Measurements from ENCODE around the gene AVL9. TPM values are rescaled to one million over a fixed set of nuclear protein-coding genes. Genes with fewer than 3 reads are reported as not detected.

Gene AVL9
- total RNA-seq, 2 donors from 2014 or later = 41.8 to 49.7 TPM

DNA sequence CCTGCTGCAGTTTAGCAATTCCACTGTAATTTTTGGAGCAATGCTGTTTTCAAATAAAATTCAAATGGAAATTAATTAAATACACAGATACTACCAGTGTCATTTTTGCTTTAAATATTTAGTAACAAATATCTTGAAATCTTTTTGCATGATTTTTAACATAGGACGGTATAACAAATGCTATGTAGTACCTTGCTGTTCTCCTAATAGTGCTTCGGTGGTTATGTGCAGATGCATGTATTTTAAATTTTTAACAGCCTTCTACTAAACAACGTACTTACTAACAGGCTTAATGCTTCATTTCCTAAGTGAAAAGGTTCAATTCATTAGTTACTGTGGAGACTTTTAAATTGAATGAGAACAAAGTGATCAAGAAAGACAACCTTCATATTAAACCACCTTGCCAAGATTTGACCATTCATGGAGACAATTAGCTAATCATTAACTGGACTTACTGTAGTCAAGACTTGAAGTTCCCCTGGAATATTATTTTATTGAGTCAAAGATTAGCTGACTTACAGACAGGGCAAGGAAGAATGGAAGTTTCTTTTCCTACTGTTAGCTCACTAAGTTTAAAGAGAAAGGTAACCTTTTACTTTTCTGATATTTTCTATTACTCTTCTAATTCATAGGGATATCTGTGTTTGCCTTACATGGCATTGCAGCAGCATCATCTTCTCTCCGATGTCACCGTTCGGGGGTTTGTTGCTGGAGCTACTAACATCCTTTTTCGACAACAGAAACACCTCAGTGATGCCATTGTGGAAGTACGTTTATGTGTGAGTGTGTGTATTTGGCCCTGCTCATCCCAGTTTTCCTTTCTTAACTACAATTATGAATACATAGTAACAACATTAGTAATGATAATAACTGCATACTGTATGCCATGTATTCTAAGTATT is 74.3 kb downstream of the AVL9 start:
- DNase-seq (ENCODE audit: low spot score) = no peak
- no peaks in the 10 kb centered on the region for H3K4me1 Mint-ChIP-seq (ENCODE audit: low read depth in 2 of 2)
- no peaks in the 10 kb centered on the region for H3K9me3 Mint-ChIP-seq
- no peak overlapping the region for H3K4me3 Mint-ChIP-seq
- ATAC-seq = no peak
- no peaks in the 10 kb centered on the region for H3K27me3 Mint-ChIP-seq
- H3K27ac Mint-ChIP-seq = no peak overlapping the region
- no peaks in the 10 kb centered on the region for H3K36me3 Mint-ChIP-seq

GRCh38 chr7:32573110-32573687 is 77.9 kb downstream of the AVL9 start:
- peaks cover 12% of the 10 kb centered on the region for H3K36me3 Mint-ChIP-seq
- no peaks in the 10 kb centered on the region for H3K27me3 Mint-ChIP-seq
- ATAC-seq = no peak
- H3K4me1 Mint-ChIP-seq (ENCODE audit: low read depth in 2 of 2) = no peaks in the 10 kb centered on the region
- no peak overlapping the region for H3K4me3 Mint-ChIP-seq
- no peak overlapping the region for H3K27ac Mint-ChIP-seq
- no peaks in the 10 kb centered on the region for H3K9me3 Mint-ChIP-seq
- no peak for DNase-seq (ENCODE audit: low spot score)

GRCh38 chr7:32574626-32575025 is 79.3 kb downstream of the AVL9 start:
- DNase-seq (ENCODE audit: low spot score) = no peak

DNA sequence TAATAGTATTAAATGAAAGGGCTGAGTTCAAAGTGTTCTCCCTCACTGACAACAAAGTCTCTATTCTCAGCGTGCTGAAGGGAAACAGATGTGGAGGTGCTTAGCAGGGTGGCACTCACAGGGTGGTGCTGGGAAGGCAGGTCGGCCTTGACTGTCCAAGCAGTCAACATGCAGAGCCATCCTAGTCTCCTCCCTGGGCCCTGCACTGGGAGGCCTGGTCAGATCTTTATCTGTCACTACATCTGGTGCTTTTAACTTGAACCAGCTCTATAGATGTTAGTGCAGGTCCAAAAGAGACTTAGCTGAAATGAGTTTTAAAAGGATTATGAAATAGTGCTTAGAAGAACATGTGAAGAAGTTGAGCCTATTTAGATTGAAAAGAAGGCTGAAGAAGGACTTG is 82.1 kb downstream of the AVL9 start:
- peak overlapping the region in 1 of 2 donors; percentile 22 for H3K27ac Mint-ChIP-seq
- no peak for ATAC-seq
- H3K4me1 Mint-ChIP-seq (ENCODE audit: low read depth in 2 of 2) = no peaks in the 10 kb centered on the region
- H3K4me3 Mint-ChIP-seq = no peak overlapping the region
- no peaks in the 10 kb centered on the region for H3K27me3 Mint-ChIP-seq
- no peak for DNase-seq (ENCODE audit: low spot score)
- H3K9me3 Mint-ChIP-seq = no peaks in the 10 kb centered on the region
- peaks cover 19% of the 10 kb centered on the region for H3K36me3 Mint-ChIP-seq

More at GRCh38 chr7:32574626-32575025, 79.3 kb downstream of the AVL9 start:
- Mint-ChIP-seq H3K4me3 (no peak overlapping the region), H3K36me3 (peaks cover 12% of the 10 kb centered on the region), H3K27me3 (no peaks in the 10 kb centered on the region), H3K9me3 (no peaks in the 10 kb centered on the region), H3K4me1 (ENCODE audit: low read depth in 2 of 2) (no peaks in the 10 kb centered on the region), H3K27ac (no peak overlapping the region)
- ATAC-seq = no peak

GRCh38 chr7:32579776-32580175 is 84.5 kb downstream of the AVL9 start:
- ATAC-seq (no peak), DNase-seq (ENCODE audit: low spot score) (no peak)
- no peaks in the 10 kb centered on the region for H3K27me3 Mint-ChIP-seq
- H3K27ac Mint-ChIP-seq = no peak overlapping the region
- H3K36me3 Mint-ChIP-seq = peaks cover 19% of the 10 kb centered on the region
- no peak overlapping the region for H3K4me3 Mint-ChIP-seq
- no peaks in the 10 kb centered on the region for H3K9me3 Mint-ChIP-seq
- H3K4me1 Mint-ChIP-seq (ENCODE audit: low read depth in 2 of 2) = no peaks in the 10 kb centered on the region

DNA sequence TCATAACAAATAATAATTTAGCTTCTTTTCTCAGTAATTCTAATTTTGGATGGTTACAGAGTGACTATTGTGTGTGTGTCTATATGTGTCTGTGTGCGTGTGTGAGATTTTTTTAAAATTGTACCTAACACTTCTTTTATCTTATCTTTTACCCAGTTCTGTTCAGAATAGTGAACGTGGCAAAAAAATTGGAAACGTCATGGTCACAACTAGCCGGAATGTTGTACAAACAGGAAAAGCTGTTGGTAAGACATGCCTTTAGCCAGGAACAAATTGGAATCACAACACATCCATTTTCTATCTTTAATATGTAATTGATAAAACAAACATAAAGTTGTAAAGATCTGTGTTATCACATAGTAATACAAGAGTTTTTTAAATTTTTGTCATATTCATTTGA is 85.4 kb downstream of the AVL9 start:
- peaks cover 19% of the 10 kb centered on the region for H3K36me3 Mint-ChIP-seq
- no peak for ATAC-seq

DNA sequence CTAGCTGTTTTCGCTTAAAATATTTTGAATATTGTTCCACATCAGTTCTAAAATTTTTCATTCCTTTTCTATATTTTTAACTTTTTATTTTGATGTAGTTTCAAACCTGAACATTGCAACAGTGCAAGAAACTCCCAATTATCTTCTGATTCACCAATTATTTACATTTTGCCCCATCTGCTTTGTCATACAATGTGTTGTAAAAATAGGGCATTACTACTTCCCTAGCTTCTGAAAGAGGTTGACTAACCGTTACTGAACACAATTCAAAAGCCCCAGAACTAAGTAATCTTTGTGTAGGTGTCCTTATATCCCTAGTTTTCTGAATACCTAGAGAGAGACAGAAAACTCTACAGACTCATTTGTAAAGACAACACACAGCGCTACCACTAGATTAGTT is 86.7 kb downstream of the AVL9 start:
- Mint-ChIP-seq H3K9me3 (no peaks in the 10 kb centered on the region), H3K36me3 (peaks cover 18% of the 10 kb centered on the region), H3K27ac (no peak overlapping the region)

More for the DNA sequence above, 85.4 kb downstream of the AVL9 start:
- H3K4me3 Mint-ChIP-seq = no peak overlapping the region
- peak overlapping the region in 1 of 2 donors; percentile 12 for H3K27ac Mint-ChIP-seq
- H3K9me3 Mint-ChIP-seq = no peaks in the 10 kb centered on the region
- H3K27me3 Mint-ChIP-seq = no peaks in the 10 kb centered on the region
- no peak for DNase-seq (ENCODE audit: low spot score)
- H3K4me1 Mint-ChIP-seq (ENCODE audit: low read depth in 2 of 2) = no peaks in the 10 kb centered on the region

GRCh38 chr7:32583791-32584190 is 88.5 kb downstream of the AVL9 start:
- Mint-ChIP-seq H3K4me3 (no peak overlapping the region), H3K27ac (no peak overlapping the region), H3K27me3 (no peaks in the 10 kb centered on the region), H3K4me1 (ENCODE audit: low read depth in 2 of 2) (peaks cover 0 to 3% of the 10 kb centered on the region in 2 donors), H3K9me3 (no peaks in the 10 kb centered on the region), H3K36me3 (peaks cover 12% of the 10 kb centered on the region)
- DNase-seq (ENCODE audit: low spot score) (no peak), ATAC-seq (no peak)

More for the DNA sequence above, 86.7 kb downstream of the AVL9 start:
- DNase-seq (ENCODE audit: low spot score) (no peak), ATAC-seq (no peak)
- H3K4me3 Mint-ChIP-seq = no peak overlapping the region
- H3K4me1 Mint-ChIP-seq (ENCODE audit: low read depth in 2 of 2) = no peaks in the 10 kb centered on the region
- H3K27me3 Mint-ChIP-seq = no peaks in the 10 kb centered on the region

DNA sequence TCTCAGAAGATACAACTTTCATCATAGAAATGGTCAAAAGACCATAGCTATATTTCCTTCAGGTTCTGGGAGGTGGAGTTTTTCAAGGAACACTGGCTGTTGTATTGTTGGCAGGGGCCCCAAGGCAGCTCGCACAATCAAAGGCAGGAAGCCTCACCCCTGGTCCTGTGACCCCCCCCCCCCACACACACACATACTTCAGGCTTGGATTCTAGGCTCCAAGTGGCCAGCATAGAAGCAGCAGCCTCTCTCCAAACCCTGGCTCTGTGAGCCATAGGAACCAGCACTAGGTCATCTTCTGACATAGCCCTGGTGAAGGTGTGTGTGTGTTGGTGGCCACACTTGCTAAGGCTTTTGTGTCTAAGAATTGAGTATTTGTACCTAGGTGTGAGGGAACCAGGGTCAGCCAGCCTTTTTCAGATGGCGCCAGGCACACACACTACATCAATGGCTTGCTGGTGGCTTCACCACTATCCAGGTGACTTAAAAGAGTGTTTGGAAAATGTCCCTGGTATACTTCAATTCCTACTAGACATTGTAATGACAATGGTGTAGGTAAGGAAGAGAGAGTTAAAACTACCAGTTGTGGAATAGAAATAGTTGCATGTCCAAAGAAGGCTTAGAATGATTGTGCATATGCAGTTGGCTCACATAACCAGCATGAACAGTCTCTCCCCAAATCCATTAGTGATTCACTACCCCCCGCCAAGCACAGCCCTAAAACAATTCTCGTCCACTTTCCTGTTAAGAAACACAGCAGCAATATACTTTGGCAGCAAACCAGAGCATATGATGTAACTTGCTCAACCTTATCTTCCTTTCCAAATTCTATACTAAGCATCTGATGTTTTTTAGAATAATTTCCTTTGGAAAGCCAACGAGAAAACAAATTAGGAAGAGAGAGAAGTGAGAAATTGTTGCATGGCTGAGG is 91.3 kb downstream of the AVL9 start:
- H3K4me1 Mint-ChIP-seq (ENCODE audit: low read depth in 2 of 2) = peaks cover 0 to 5% of the 10 kb centered on the region in 2 donors
- ATAC-seq (peak in 1 of 2 donors; percentile 7), DNase-seq (ENCODE audit: low spot score) (no peak)
- no peaks in the 10 kb centered on the region for H3K27me3 Mint-ChIP-seq
- H3K4me3 Mint-ChIP-seq = no peak overlapping the region
- no peaks in the 10 kb centered on the region for H3K9me3 Mint-ChIP-seq
- peak overlapping the region in 1 of 2 donors; percentile 13 for H3K27ac Mint-ChIP-seq
- peaks cover 5% of the 10 kb centered on the region for H3K36me3 Mint-ChIP-seq

- DNase-seq (ENCODE audit: low spot score) = no peak
- H3K9me3 Mint-ChIP-seq = no peaks in the 10 kb centered on the region
- H3K27me3 Mint-ChIP-seq = no peaks in the 10 kb centered on the region
- no peak for ATAC-seq
- peaks cover 5% of the 10 kb centered on the region for H3K36me3 Mint-ChIP-seq
- no peak overlapping the region for H3K4me3 Mint-ChIP-seq
- H3K27ac Mint-ChIP-seq = peak overlapping the region; percentile 31 to 74
- peaks cover 0 to 5% of the 10 kb centered on the region in 2 donors for H3K4me1 Mint-ChIP-seq (ENCODE audit: low read depth in 2 of 2)
These were observed 92.2 kb downstream of the AVL9 start for GRCh38 chr7:32587411-32587948.

DNA sequence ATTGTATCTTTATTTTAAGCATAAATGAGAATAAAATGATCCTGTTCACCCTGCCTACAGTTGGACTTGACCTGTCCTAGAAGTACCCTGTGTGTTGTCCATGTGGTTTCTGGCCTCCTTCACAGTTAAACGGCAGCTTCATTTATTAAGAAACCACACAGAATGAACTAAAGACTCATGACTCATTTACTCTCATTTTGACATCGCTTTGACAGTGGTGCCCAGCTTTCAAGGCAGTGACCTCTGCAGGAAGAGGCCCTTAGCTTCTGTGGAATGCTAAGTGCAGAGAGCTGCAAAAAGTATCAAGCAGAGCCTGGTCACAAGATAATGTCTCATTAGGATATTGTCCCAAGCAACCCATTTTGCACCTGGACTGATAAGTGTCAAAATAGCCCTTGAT is 93.4 kb downstream of the AVL9 start:
- Mint-ChIP-seq H3K9me3 (no peaks in the 10 kb centered on the region), H3K27me3 (peaks cover 0 to under 1% of the 10 kb centered on the region in 2 donors), H3K4me3 (peak overlapping the region; percentile 51), H3K27ac (peak overlapping the region; percentile 31 to 74), H3K4me1 (ENCODE audit: low read depth in 2 of 2) (peaks cover 0 to 5% of the 10 kb centered on the region in 2 donors), H3K36me3 (peaks cover 5% of the 10 kb centered on the region)
- no peak for DNase-seq (ENCODE audit: low spot score)
- peak; percentile 73 to 85 for ATAC-seq

GRCh38 chr7:32591938-32592337 is 96.6 kb downstream of the AVL9 start:
- H3K27me3 Mint-ChIP-seq = peaks cover 0 to 9% of the 10 kb centered on the region in 2 donors
- H3K4me3 Mint-ChIP-seq = no peak overlapping the region
- H3K36me3 Mint-ChIP-seq = peaks cover 2% of the 10 kb centered on the region
- no peak for ATAC-seq
- H3K27ac Mint-ChIP-seq = no peak overlapping the region
- peaks cover 0 to 5% of the 10 kb centered on the region in 2 donors for H3K4me1 Mint-ChIP-seq (ENCODE audit: low read depth in 2 of 2)
- DNase-seq (ENCODE audit: low spot score) = no peak
- no peaks in the 10 kb centered on the region for H3K9me3 Mint-ChIP-seq

DNA sequence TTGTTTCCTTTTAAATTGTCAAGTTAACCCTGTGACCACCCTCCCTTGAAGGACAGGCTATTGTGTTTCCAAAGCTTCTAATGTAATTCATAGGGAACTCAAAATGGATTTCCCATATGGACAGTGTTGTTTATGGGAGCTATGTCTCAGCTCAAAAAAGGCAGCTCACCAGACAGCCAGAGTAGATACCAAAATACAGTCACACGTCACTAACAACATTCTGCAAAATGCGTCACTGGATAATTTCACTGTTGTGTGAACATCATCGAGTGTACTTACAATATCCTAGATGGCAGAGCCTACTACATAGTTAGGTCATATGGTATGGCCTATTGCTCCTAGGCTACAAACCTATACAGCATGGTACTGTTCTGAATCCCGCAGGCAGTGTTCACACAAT is 97.4 kb downstream of the AVL9 start:
- H3K4me3 Mint-ChIP-seq = no peak overlapping the region
- H3K36me3 Mint-ChIP-seq = peaks cover 2% of the 10 kb centered on the region
- DNase-seq (ENCODE audit: low spot score) (no peak), ATAC-seq (no peak)
- no peaks in the 10 kb centered on the region for H3K9me3 Mint-ChIP-seq
- H3K4me1 Mint-ChIP-seq (ENCODE audit: low read depth in 2 of 2) = peaks cover 0 to 5% of the 10 kb centered on the region in 2 donors
- H3K27me3 Mint-ChIP-seq = peaks cover 0 to 11% of the 10 kb centered on the region in 2 donors
- no peak overlapping the region for H3K27ac Mint-ChIP-seq
